Germinal center (tissue), 1 donor: ENCODE measurements around the gene LRCH1.

Source experiments
- DNase-seq: peaks from one replicate; pipeline ENCODE4 v3.0.0; 2012; ENCODE audit warnings: mixed read lengths, low spot score

Gene LRCH1

DNA sequence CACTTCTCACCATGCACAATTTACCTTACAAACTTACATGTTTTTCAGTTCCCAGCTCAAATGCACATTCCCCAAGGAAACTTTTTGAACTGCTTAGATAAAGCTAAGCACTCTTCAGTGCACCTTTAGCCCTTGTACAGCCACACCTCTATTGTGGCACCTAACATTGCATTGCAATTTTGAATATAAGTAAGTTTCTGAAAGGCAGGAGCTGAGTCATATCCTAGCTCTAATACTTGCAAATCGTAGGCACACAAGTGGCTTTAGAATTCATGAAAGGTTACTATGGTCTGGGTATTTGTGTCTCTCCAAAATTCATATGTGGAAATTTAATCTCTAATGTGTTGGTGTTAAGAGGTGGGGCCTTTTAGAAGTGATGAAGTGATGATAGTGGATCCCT lies 248.9 kb downstream of the LRCH1 start:
- no peak for DNase-seq
